ENCODE results near the gene ELMOD3. TPM values are rescaled to one million over a fixed set of nuclear protein-coding genes. Genes with fewer than 3 reads are reported as not detected.
A peak's percentile ranks its signal among the peaks of the same experiment; 100 is the strongest.

The ELMOD3 gene
- total RNA-seq, 2 donors from 2014 or later: 12.4 to 18.9 TPM

DNA sequence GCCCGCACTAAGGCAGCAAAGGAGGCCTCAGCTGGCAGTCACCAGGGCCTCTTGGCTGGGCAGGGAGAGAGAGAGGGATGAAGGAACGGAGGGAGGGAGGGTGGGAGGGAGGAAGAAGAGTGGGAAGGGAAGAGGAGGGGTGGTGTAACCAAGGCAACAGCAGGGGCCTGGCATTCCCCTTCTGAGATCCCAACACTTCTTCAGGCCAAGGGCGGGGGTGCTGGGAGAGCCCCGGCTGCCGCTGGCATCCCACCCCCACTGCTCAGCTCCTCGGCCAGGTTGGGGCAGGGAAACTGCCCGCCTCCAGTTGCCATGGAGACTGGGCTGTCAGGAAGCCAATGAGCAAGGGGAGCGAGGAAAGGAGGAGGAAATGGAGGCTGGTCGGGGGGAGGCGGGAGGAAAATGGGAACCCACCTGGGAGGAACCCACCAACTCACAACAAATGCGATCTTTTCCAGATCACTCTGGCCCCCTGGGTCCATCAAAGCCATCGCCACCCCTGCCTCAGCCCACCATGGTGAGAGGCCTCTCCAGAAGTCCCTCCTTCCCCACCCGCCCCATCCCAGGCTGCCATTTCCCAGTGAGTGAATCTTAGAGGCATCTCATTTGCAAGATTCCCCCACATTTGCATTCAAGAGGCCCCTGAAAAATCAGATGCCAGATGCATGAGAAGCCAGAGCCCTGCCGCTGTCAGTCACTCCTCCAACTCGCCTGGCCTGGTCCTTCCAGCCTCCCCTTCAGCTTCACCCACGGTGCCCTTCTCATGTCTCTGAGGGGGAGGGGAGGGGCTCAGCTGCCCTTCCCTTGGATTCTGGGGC lies 76.4 kb downstream of the ELMOD3 start:
- peak; percentile 96 for DNase-seq
- TF ChIP-seq, protein P1, sequence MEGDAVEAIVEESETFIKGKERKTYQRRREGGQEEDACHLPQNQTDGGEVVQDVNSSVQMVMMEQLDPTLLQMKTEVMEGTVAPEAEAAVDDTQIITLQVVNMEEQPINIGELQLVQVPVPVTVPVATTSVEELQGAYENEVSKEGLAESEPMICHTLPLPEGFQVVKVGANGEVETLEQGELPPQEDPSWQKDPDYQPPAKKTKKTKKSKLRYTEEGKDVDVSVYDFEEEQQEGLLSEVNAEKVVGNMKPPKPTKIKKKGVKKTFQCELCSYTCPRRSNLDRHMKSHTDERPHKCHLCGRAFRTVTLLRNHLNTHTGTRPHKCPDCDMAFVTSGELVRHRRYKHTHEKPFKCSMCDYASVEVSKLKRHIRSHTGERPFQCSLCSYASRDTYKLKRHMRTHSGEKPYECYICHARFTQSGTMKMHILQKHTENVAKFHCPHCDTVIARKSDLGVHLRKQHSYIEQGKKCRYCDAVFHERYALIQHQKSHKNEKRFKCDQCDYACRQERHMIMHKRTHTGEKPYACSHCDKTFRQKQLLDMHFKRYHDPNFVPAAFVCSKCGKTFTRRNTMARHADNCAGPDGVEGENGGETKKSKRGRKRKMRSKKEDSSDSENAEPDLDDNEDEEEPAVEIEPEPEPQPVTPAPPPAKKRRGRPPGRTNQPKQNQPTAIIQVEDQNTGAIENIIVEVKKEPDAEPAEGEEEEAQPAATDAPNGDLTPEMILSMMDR (conservative IDR thresholded peaks at IDR 0.05): no peak
- peak overlapping the region; percentile 32 for H3K4me3 Mint-ChIP-seq
- no peaks in the 10 kb centered on the region for H3K9me3 Mint-ChIP-seq
- Histone ChIP-seq H3K9ac (ENCODE audit: extremely low read depth, low read length, poor library complexity, severe bottlenecking) (no peak overlapping the region), H3K9me3 (ENCODE audit: control insufficient read depth, low read length) (no peaks in the 10 kb centered on the region), H3K27ac (ENCODE audit: low read depth, low read length) (peak overlapping the region; percentile 91), H3K27me3 (ENCODE audit: control insufficient read depth, insufficient read depth, low read length, poor library complexity, severe bottlenecking) (no peaks in the 10 kb centered on the region), H3K36me3 (ENCODE audit: control insufficient read depth, insufficient read depth, low read length) (no peaks in the 10 kb centered on the region), H3K4me1 (ENCODE audit: control insufficient read depth, insufficient read depth, low read length) (peaks cover 5% of the 10 kb centered on the region), H3K4me3 (ENCODE audit: low read length) (no peak overlapping the region)
- H3K27me3 Mint-ChIP-seq (ENCODE audit: insufficient read depth): no peaks in the 10 kb centered on the region
- peaks cover 37% of the 10 kb centered on the region for H3K4me1 Mint-ChIP-seq
- H3K27ac Mint-ChIP-seq: no peak overlapping the region
- WGBS, 2 experiments (ENCODE audit: insufficient coverage in 1 of 2, insufficient read length in 1 of 2): 50 to 54% methylated on average over 1 to 16 of the region's 16 CpGs
- H3K36me3 Mint-ChIP-seq (ENCODE audit: low read depth): no peaks in the 10 kb centered on the region

DNA sequence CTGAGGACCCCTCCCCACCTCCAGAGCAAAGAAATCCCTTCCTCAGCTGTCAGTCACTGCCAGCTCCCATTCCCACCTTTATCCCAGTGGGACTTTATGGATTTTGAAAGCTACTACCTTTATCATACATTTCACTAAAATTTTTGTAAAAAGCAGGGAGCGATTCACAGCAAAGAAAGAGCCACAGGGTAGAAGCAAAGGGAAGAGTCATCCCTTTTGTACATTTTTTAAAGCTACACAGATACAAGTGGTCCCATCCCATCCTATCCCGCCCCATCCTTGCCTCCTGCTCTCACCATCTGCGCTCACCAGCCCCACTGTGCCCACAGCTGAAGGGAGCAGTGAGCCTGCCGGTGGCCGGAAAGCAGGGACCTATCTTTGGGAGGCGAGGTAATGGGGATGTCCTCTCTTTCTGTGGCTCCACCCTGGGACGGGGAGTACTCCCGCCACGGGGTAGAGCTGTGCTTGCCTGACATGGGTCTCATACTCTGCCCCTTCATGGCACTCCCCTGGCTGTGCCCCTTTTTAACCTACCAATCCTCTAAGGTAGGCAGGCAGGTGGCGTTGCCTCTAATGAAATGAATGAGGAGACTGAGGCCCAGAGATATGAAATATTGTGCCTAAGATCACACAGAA lies 77.1 kb downstream of the ELMOD3 start:
- TF ChIP-seq, protein P1 (conservative IDR thresholded peaks at IDR 0.05): no peak
- Histone ChIP-seq H3K27me3 (ENCODE audit: control insufficient read depth, insufficient read depth, low read length, poor library complexity, severe bottlenecking) (no peaks in the 10 kb centered on the region), H3K36me3 (ENCODE audit: control insufficient read depth, insufficient read depth, low read length) (no peaks in the 10 kb centered on the region), H3K27ac (ENCODE audit: low read depth, low read length) (peak overlapping the region; percentile 91), H3K9me3 (ENCODE audit: control insufficient read depth, low read length) (no peaks in the 10 kb centered on the region), H3K9ac (ENCODE audit: extremely low read depth, low read length, poor library complexity, severe bottlenecking) (no peak overlapping the region), H3K4me3 (ENCODE audit: low read length) (no peak overlapping the region), H3K4me1 (ENCODE audit: control insufficient read depth, insufficient read depth, low read length) (peaks cover 5% of the 10 kb centered on the region)
- Mint-ChIP-seq H3K9me3 (no peaks in the 10 kb centered on the region), H3K27ac (no peak overlapping the region), H3K27me3 (ENCODE audit: insufficient read depth) (no peaks in the 10 kb centered on the region), H3K36me3 (ENCODE audit: low read depth) (no peaks in the 10 kb centered on the region), H3K4me3 (peak overlapping the region; percentile 32), H3K4me1 (peaks cover 40% of the 10 kb centered on the region)
- no peak for DNase-seq
- 75 to 85% methylated on average over 6 to 10 of the region's 10 CpGs for WGBS, 2 experiments (ENCODE audit: insufficient coverage in 1 of 2, insufficient read length in 1 of 2)

DNA sequence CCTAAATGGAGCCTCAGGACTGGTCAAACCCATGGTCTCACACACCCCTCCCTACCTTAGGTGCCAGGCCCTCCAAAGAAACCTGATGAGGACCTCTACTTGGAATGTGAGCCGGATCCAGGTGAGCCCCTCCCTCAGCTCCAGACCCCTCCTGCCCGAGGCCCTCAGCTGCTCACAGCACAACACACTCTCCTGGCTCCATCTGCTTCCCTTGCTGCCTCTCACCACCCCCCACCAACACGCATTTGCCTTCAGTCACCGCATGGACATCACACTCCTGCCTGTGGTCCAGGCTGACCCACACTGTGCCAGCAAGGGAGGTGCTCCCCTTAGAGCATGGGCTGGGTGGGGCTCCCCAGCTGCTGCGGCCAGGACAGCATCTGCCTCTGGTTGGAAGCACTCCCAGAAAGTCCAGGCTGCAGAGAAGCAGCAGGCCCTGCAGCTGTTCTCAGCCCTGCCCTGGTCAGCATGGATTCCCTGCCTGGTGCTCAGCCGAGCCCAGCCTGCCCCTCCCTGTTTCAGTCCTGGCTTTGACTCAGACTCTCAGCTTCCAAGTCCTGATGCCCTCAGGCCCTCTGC lies 79.0 kb downstream of the ELMOD3 start:
- no peaks in the 10 kb centered on the region for H3K9me3 Mint-ChIP-seq
- H3K4me3 ChIP-seq (ENCODE audit: low read length): no peak overlapping the region
- no peak overlapping the region for H3K27ac Mint-ChIP-seq
- no peaks in the 10 kb centered on the region for H3K27me3 Mint-ChIP-seq (ENCODE audit: insufficient read depth)
- peak overlapping the region; percentile 25 for H3K27ac ChIP-seq (ENCODE audit: low read depth, low read length)
- no peaks in the 10 kb centered on the region for H3K36me3 ChIP-seq (ENCODE audit: control insufficient read depth, insufficient read depth, low read length)
- no peaks in the 10 kb centered on the region for H3K9me3 ChIP-seq (ENCODE audit: control insufficient read depth, low read length)
- H3K36me3 Mint-ChIP-seq (ENCODE audit: low read depth): no peaks in the 10 kb centered on the region
- peaks cover 12% of the 10 kb centered on the region for H3K4me1 ChIP-seq (ENCODE audit: control insufficient read depth, insufficient read depth, low read length)
- 76 to 80% methylated on average over 2 to 6 of the region's 6 CpGs for WGBS, 2 experiments (ENCODE audit: insufficient coverage in 1 of 2, insufficient read length in 1 of 2)
- TF ChIP-seq, protein P1 (conservative IDR thresholded peaks at IDR 0.05): no peak
- peak; percentile 73 for DNase-seq
- H3K9ac ChIP-seq (ENCODE audit: extremely low read depth, low read length, poor library complexity, severe bottlenecking): no peak overlapping the region
- no peaks in the 10 kb centered on the region for H3K27me3 ChIP-seq (ENCODE audit: control insufficient read depth, insufficient read depth, low read length, poor library complexity, severe bottlenecking)
- H3K4me3 Mint-ChIP-seq: no peak overlapping the region
- peaks cover 31% of the 10 kb centered on the region for H3K4me1 Mint-ChIP-seq

Data from endodermal cell (in vitro differentiated cells).